Trophoblast cell (in vitro differentiated cells and primary cell): ENCODE results near the gene GRK4.

Source experiments
- DNase-seq, 2 donors: peaks; one replicate each; pipeline ENCODE4 v3.0.0-alpha.2; 2016
- H2AFZ ChIP-seq: 2 replicates; pipeline ENCODE4 v1.6.1; 2013; ENCODE audit warnings: low read length, moderate library complexity, mild to moderate bottlenecking; ENCODE audit not compliant: insufficient read depth, poor library complexity
- H2AK5ac ChIP-seq: 2 replicates; pipeline ENCODE4 v1.6.1; 2013; ENCODE audit warnings: mild to moderate bottlenecking, low read length
- H2BK120ac ChIP-seq: 2 replicates; pipeline ENCODE4 v1.6.1; 2013; ENCODE audit warnings: low read length, mild to moderate bottlenecking, moderate library complexity; ENCODE audit not compliant: insufficient read depth, poor library complexity
- H2BK12ac ChIP-seq: 2 replicates; pipeline ENCODE4 v1.6.1; 2013; ENCODE audit warnings: mild to moderate bottlenecking, low read length, moderate library complexity
- H2BK5ac ChIP-seq: 2 replicates; pipeline ENCODE4 v1.6.1; 2013; ENCODE audit warnings: low read length, low read depth, moderate library complexity, mild to moderate bottlenecking; ENCODE audit not compliant: poor library complexity
- H3K14ac ChIP-seq: 2 replicates; pipeline ENCODE4 v1.6.1; 2013; ENCODE audit warnings: mild to moderate bottlenecking, low read length
- H3K18ac ChIP-seq: 2 replicates; pipeline ENCODE4 v1.6.1; 2013; ENCODE audit warnings: mild to moderate bottlenecking, low read length
- H3K23ac ChIP-seq: 2 replicates; pipeline ENCODE4 v1.6.1; 2013; ENCODE audit warnings: low read length
- H3K27ac ChIP-seq: 2 replicates; pipeline ENCODE4 v1.5.1; 2013; ENCODE audit warnings: low read depth, mild to moderate bottlenecking, inconsistent platforms, low read length, moderate library complexity
- H3K27me3 ChIP-seq: 2 replicates; pipeline ENCODE4 v1.6.1; 2013; ENCODE audit warnings: inconsistent platforms, mild to moderate bottlenecking, low read length, moderate library complexity; ENCODE audit not compliant: insufficient read depth
- H3K36me3 ChIP-seq, 2 experiments: 1 replicate in 1 of 2; 2 replicates in 1 of 2; pipeline ENCODE4 v1.6.1; 2013; ENCODE audit warnings: low read length in 2 of 2, mild to moderate bottlenecking in 2 of 2, moderate library complexity in 1 of 2; ENCODE audit not compliant: insufficient read depth in 2 of 2, control insufficient read depth in 1 of 2
- H3K4ac ChIP-seq: 2 replicates; pipeline ENCODE4 v1.6.1; 2013; ENCODE audit warnings: low read depth, mild to moderate bottlenecking, low read length, moderate library complexity
- H3K4me1 ChIP-seq, 2 experiments: 1 replicate in 1 of 2; 2 replicates in 1 of 2; pipeline ENCODE4 v1.6.1; 2013; ENCODE audit warnings: low read length in 2 of 2, mild to moderate bottlenecking in 2 of 2, moderate library complexity in 1 of 2; ENCODE audit not compliant: insufficient read depth in 2 of 2, control insufficient read depth in 1 of 2
- H3K4me2 ChIP-seq: 2 replicates; pipeline ENCODE4 v1.6.1; 2013; ENCODE audit warnings: inconsistent platforms, mild to moderate bottlenecking, low read length, moderate library complexity
- H3K4me3 ChIP-seq: 2 replicates; pipeline ENCODE4 v1.5.1; 2013; ENCODE audit warnings: mild to moderate bottlenecking, low read depth, low read length, inconsistent platforms
- H3K79me1 ChIP-seq: one replicate; pipeline ENCODE4 v1.6.1; 2013; ENCODE audit warnings: low read length
- H3K79me2 ChIP-seq: 2 replicates; pipeline ENCODE4 v1.6.1; 2013; ENCODE audit warnings: low read length, mild to moderate bottlenecking; ENCODE audit not compliant: control insufficient read depth, insufficient read depth, poor library complexity
- H3K9ac ChIP-seq: 2 replicates; pipeline ENCODE4 v1.6.1; 2013; ENCODE audit warnings: mild to moderate bottlenecking, low read length
- H3K9me3 ChIP-seq: 2 replicates; pipeline ENCODE4 v1.6.1; 2013; ENCODE audit warnings: low read depth, mild to moderate bottlenecking, control low read depth, inconsistent platforms, low read length; ENCODE audit not compliant: insufficient read depth
- H4K12ac ChIP-seq: 2 replicates; pipeline ENCODE4 v1.6.1; 2013; ENCODE audit warnings: low read depth, mild to moderate bottlenecking, low read length, moderate library complexity
- H4K8ac ChIP-seq: 2 replicates; pipeline ENCODE4 v1.6.1; 2013; ENCODE audit warnings: low read depth, mild to moderate bottlenecking, low read length, moderate library complexity
- H4K91ac ChIP-seq: one replicate; pipeline ENCODE4 v1.6.1; 2013; ENCODE audit warnings: low read depth, mild to moderate bottlenecking, low read length, moderate library complexity
- WGBS: extraction: QIAGEN DNeasy Blood & Tissue Kit; methylation state at CpG from one replicate; pipeline ENCODE4 v1.1.7; 2013; ENCODE audit warnings: missing lambda C conversion rate; ENCODE audit not compliant: insufficient read length, insufficient coverage; ENCODE audit errors: extremely low coverage; 5-methylcytosine and 5-hydroxymethylcytosine counted together

Gene GRK4

DNA sequence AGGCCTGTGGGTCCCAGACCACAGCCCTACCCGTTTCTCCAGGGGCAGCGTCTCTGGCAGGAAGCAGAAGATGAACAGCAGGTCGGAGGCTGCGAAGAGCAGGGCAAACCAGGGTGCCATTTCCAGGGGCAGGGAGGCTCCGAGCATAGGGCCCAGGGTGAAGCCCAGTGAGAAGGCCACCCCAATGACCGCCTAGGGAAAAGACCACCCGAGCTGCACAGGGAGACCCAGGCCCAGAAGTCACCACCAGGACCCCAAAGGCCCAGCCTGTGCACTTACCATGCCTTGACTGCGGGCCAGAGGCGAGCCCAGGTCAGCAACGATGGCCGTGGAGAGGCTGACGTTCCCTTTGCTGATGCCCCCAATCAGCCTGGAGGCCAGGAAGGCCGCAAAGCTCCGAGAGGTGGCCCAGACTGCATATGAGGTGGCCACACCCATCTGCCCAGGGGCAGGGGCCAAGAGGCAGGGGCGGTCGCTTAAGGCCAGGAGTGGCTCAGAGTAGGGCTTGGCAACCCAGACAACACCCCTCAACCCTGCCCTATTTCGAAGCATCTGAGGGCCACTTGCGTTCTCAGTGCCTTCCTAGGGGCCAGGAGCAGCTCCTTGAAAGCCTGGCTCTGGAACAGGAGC is 30.9 kb upstream of the GRK4 start:
- Histone ChIP-seq H3K27ac (no peak overlapping the region), H3K9me3 (peaks cover 3% of the 10 kb centered on the region)

DNA sequence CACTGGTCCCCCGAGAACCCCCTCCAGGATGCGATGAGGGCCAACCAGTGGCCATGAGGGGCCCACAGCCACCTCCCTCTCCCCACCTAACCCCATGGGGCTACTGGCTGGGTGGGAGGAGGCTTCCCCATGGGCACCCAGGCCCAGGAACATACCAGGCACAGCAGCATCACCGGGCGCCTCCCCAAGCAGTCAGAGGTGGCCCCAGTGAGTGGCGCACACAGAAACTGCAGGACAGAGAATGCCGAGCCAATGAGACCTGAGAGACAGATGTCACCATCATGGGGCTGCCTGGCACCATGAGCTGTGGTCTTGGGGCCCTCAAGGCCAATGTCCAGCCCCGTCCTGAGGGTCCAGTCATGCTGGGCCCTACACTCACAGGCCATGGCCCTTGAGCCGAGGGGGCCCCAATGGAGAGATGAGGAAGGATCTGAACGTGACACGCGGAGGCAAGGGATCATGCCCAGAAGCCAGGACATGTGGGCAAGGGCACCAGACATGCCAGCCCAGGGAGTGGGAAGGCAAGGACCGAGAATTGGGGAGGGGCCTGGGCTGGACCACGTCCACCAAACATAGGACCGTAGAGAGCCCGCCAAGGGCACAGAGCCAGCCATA is 30.3 kb upstream of the GRK4 start:
- H2BK12ac ChIP-seq: no peak overlapping the region
- no peak overlapping the region for H3K14ac ChIP-seq
- H2BK5ac ChIP-seq: no peak overlapping the region
- H3K9ac ChIP-seq: no peak overlapping the region
- peaks cover 52 to 54% of the 10 kb centered on the region in 2 experiments for H3K36me3 ChIP-seq
- no peak overlapping the region for H4K8ac ChIP-seq
- peaks cover 4% of the 10 kb centered on the region for H3K79me1 ChIP-seq
- H3K9me3 ChIP-seq: peaks cover 3% of the 10 kb centered on the region
- peaks cover 14 to 25% of the 10 kb centered on the region in 2 experiments for H3K4me1 ChIP-seq
- peak overlapping the region; percentile 81 for H3K4me2 ChIP-seq
- no peak overlapping the region for H3K4me3 ChIP-seq
- no peak overlapping the region for H4K91ac ChIP-seq
- no peak overlapping the region for H3K4ac ChIP-seq
- H2AFZ ChIP-seq: no peak overlapping the region
- no peak overlapping the region for H3K18ac ChIP-seq
- no peaks in the 10 kb centered on the region for H3K27me3 ChIP-seq
- no peak for DNase-seq
- H2BK120ac ChIP-seq: no peak overlapping the region
- H3K23ac ChIP-seq: no peak overlapping the region
- H2AK5ac ChIP-seq: no peak overlapping the region
- H3K79me2 ChIP-seq: peaks cover 7% of the 10 kb centered on the region
- no CpG with 5 or more reads among the region's 15 CpGs for WGBS
- no peak overlapping the region for H3K27ac ChIP-seq
- H4K12ac ChIP-seq: peak overlapping the region; percentile 6

More for the DNA sequence above, 30.9 kb upstream of the GRK4 start:
- Histone ChIP-seq H4K91ac (no peak overlapping the region), H3K4me2 (no peak overlapping the region), H3K79me2 (peaks cover 7% of the 10 kb centered on the region), H3K27me3 (no peaks in the 10 kb centered on the region), H3K9ac (no peak overlapping the region), H3K4ac (no peak overlapping the region), H2AFZ (no peak overlapping the region), H3K23ac (no peak overlapping the region), H3K14ac (no peak overlapping the region), H3K36me3 (peaks cover 51 to 52% of the 10 kb centered on the region in 2 experiments), H3K79me1 (peaks cover 4% of the 10 kb centered on the region), H2AK5ac (no peak overlapping the region), H3K18ac (no peak overlapping the region), H3K4me1 (peaks cover 15 to 26% of the 10 kb centered on the region in 2 experiments), H4K8ac (no peak overlapping the region), H4K12ac (peak overlapping the region; percentile 7), H2BK5ac (no peak overlapping the region), H2BK12ac (no peak overlapping the region), H3K4me3 (no peak overlapping the region), H2BK120ac (no peak overlapping the region)
- DNase-seq: no peak
- no CpG with 5 or more reads among the region's 18 CpGs for WGBS

- peaks cover 3% of the 10 kb centered on the region for H3K9me3 ChIP-seq
- DNase-seq: no peak
- peak overlapping the region; percentile 43 for H4K8ac ChIP-seq
- H3K4ac ChIP-seq: peak overlapping the region; percentile 35
- peaks cover 49 to 53% of the 10 kb centered on the region in 2 experiments for H3K36me3 ChIP-seq
- no peak overlapping the region for H2AFZ ChIP-seq
- H2BK5ac ChIP-seq: no peak overlapping the region
- H3K14ac ChIP-seq: peak overlapping the region; percentile 4
- no peak overlapping the region for H2BK12ac ChIP-seq
- H3K18ac ChIP-seq: peak overlapping the region; percentile 56
- no peaks in the 10 kb centered on the region for H3K27me3 ChIP-seq
- no peak overlapping the region for H3K27ac ChIP-seq
- H3K9ac ChIP-seq: peak overlapping the region; percentile 49
- peak overlapping the region; percentile 52 for H4K91ac ChIP-seq
- H3K79me2 ChIP-seq: peaks cover 7% of the 10 kb centered on the region
- peak overlapping the region; percentile 81 for H3K4me2 ChIP-seq
- no peak overlapping the region for H2BK120ac ChIP-seq
- no peak overlapping the region for H3K23ac ChIP-seq
- WGBS: no CpG with 5 or more reads among the region's 31 CpGs
- H3K4me3 ChIP-seq: peak overlapping the region; percentile 73
- peaks cover 12 to 20% of the 10 kb centered on the region in 2 experiments for H3K4me1 ChIP-seq
- peaks cover 4% of the 10 kb centered on the region for H3K79me1 ChIP-seq
- no peak overlapping the region for H4K12ac ChIP-seq
- H2AK5ac ChIP-seq: peak overlapping the region; percentile 3
Observed at GRCh38 chr4:2933566-2934076, 29.8 kb upstream of the GRK4 start.

DNA sequence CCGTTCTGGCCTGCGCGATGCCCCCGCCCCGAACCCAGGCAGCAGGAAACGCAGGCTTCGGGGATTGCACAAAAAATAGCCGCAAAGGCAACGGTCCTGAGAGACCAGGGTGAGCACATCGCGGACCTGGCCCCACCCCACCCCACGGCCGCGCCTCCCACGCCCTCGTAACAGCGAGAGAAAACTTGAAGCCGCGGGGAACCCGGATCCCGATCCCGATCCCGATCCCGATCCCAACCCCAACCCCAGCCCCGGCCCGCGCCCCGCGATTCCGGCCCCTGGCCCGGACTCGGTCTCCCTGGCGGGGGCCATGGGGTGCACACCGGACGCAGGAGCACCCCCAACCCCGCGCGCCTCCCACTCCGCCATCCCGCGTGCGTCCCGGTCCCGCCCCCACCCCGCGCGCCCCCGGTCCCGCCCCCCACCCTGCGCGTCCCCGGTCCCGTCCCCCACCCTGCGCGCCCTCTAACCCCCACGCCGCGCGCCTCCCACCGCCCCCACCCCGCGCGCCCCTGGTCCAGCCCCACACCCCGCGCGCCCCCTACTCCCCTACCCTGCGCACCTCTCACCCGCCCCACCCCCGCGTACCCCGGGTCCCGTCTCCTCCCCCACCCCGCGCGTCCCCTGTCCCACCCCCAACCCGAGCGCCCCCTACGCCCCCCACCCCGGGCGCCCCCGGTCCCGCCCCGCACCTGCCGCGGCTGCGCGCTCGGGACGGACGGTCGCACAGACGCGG is 29.1 kb upstream of the GRK4 start:
- peak overlapping the region; percentile 94 for H3K4me3 ChIP-seq
- WGBS: no CpG with 5 or more reads among the region's 93 CpGs

More for the DNA sequence above, 29.1 kb upstream of the GRK4 start:
- peak overlapping the region; percentile 43 for H4K8ac ChIP-seq
- peaks cover 50 to 53% of the 10 kb centered on the region in 2 experiments for H3K36me3 ChIP-seq
- DNase-seq: peak in 1 of 2 donors; percentile 53
- peak overlapping the region; percentile 49 for H3K9ac ChIP-seq
- H3K14ac ChIP-seq: peak overlapping the region; percentile 4
- H4K12ac ChIP-seq: peak overlapping the region; percentile 37
- H3K27ac ChIP-seq: no peak overlapping the region
- H2BK12ac ChIP-seq: no peak overlapping the region
- no peaks in the 10 kb centered on the region for H3K27me3 ChIP-seq
- H3K18ac ChIP-seq: peak overlapping the region; percentile 56
- peaks cover 12 to 19% of the 10 kb centered on the region in 2 experiments for H3K4me1 ChIP-seq
- H3K23ac ChIP-seq: no peak overlapping the region
- H4K91ac ChIP-seq: peak overlapping the region; percentile 52
- no peak overlapping the region for H2BK120ac ChIP-seq
- peaks cover 4% of the 10 kb centered on the region for H3K79me1 ChIP-seq
- peak overlapping the region; percentile 81 for H3K4me2 ChIP-seq
- H2AFZ ChIP-seq: no peak overlapping the region
- H3K79me2 ChIP-seq: peaks cover 7% of the 10 kb centered on the region
- peak overlapping the region; percentile 3 for H2AK5ac ChIP-seq
- H2BK5ac ChIP-seq: no peak overlapping the region
- peaks cover 3% of the 10 kb centered on the region for H3K9me3 ChIP-seq
- H3K4ac ChIP-seq: peak overlapping the region; percentile 35
